Hepatocyte (in vitro differentiated cells): ENCODE measurements around the gene GLCCI1.

Source experiments
- EZH2 ChIP-seq: fragments of 200-600 bp; sonication (generic); IDR thresholded peaks from 2 replicates; pipeline ENCODE4 v1.6.1; 2016; ENCODE audit warnings: antibody characterized with exemption, mild to moderate bottlenecking, borderline replicate concordance
- EZH2phosphoT487 ChIP-seq: fragments of 200-600 bp; sonication (generic); IDR thresholded peaks from one replicate; pipeline ENCODE4 v1.6.1; 2018; ENCODE audit warnings: antibody characterized with exemption, mild to moderate bottlenecking, low read depth, moderate library complexity; ENCODE audit not compliant: unreplicated experiment, severe bottlenecking
- TF ChIP-seq, protein P1 (sequence below): fragments of 200-600 bp; sonication (generic); IDR thresholded peaks from 2 replicates; pipeline ENCODE4 v1.5.1; 2016; ENCODE audit warnings: antibody characterized with exemption, mild to moderate bottlenecking; ENCODE audit not compliant: poor library complexity

DNA sequence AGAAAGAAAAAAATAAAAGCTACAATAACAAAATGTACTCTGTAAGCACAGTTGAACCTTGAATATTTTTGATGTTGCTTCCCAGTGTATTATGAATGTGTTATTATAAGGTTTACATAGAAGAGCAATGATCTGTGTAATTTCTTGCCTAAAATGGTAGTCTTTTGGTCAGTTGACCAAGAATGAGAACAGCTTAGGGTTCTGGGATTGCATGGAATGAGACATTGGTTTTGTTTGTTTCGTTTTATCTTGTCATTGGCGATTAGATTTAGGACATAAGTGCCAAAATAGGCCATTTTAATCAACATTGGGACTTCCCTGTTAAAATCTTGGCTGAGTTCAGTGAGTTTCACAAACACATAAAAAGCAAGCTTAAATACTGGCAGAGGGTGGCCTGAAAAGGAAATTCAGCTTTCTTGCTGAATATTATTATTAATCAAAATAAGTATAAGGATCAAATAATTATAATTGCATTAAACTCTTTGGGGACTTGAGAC lies 49.1 kb upstream of the GLCCI1 start:
- TF ChIP-seq, protein P1, sequence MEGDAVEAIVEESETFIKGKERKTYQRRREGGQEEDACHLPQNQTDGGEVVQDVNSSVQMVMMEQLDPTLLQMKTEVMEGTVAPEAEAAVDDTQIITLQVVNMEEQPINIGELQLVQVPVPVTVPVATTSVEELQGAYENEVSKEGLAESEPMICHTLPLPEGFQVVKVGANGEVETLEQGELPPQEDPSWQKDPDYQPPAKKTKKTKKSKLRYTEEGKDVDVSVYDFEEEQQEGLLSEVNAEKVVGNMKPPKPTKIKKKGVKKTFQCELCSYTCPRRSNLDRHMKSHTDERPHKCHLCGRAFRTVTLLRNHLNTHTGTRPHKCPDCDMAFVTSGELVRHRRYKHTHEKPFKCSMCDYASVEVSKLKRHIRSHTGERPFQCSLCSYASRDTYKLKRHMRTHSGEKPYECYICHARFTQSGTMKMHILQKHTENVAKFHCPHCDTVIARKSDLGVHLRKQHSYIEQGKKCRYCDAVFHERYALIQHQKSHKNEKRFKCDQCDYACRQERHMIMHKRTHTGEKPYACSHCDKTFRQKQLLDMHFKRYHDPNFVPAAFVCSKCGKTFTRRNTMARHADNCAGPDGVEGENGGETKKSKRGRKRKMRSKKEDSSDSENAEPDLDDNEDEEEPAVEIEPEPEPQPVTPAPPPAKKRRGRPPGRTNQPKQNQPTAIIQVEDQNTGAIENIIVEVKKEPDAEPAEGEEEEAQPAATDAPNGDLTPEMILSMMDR = no peak
- no peak for TF ChIP-seq EZH2
- no peak for TF ChIP-seq EZH2phosphoT487
